Liver (tissue), 9 donors: Measurements from ENCODE around the gene AEBP1. TPM values are rescaled to one million over a fixed set of nuclear protein-coding genes. Genes with fewer than 3 reads are reported as not detected.

Source experiments
- DNase-seq: peaks from one replicate; pipeline ENCODE4 v3.0.0-alpha.2; 2017; ENCODE audit warnings: low spot score
- H3K27ac ChIP-seq, 2 donors: one replicate each; pipeline ENCODE4 v1.7.0; 2013; ENCODE audit warnings: inconsistent platforms in 2 of 2, low read length in 2 of 2, control low read depth in 1 of 2, low read depth in 1 of 2, mild to moderate bottlenecking in 1 of 2
- H3K27me3 ChIP-seq, 4 donors: one replicate each; pipeline versions ENCODE4 v1.6.1 to v1.7.0; 2013; ENCODE audit warnings: low read length in 3 of 4, inconsistent platforms in 1 of 4, mild to moderate bottlenecking in 1 of 4, moderate library complexity in 1 of 4; ENCODE audit not compliant: control insufficient read depth in 4 of 4, insufficient read depth in 4 of 4
- H3K36me3 ChIP-seq, 4 donors: one replicate each; pipeline versions ENCODE4 v1.6.1 to v1.7.0; 2013; ENCODE audit warnings: low read length in 3 of 4, mild to moderate bottlenecking in 3 of 4, low read depth in 1 of 4, moderate library complexity in 1 of 4; ENCODE audit not compliant: control insufficient read depth in 4 of 4, insufficient read depth in 3 of 4
- H3K4me1 ChIP-seq, 4 donors: one replicate each; pipeline versions ENCODE4 v1.6.1 to v1.7.0; 2013; ENCODE audit warnings: low read length in 3 of 4, mild to moderate bottlenecking in 3 of 4, moderate library complexity in 1 of 4; ENCODE audit not compliant: control insufficient read depth in 4 of 4, insufficient read depth in 4 of 4
- H3K4me3 ChIP-seq, 3 donors: one replicate each; pipeline versions ENCODE4 v1.6.1 to v1.7.0; 2013; ENCODE audit warnings: low read length in 3 of 3, control low read depth in 1 of 3, low read depth in 1 of 3, mild to moderate bottlenecking in 1 of 3
- H3K9ac ChIP-seq, 2 donors: one replicate each; pipeline ENCODE4 v1.7.0; 2013; ENCODE audit warnings: low read length in 2 of 2, mild to moderate bottlenecking in 2 of 2, moderate library complexity in 2 of 2, control low read depth in 1 of 2, low read depth in 1 of 2
- H3K9me3 ChIP-seq, 4 donors: one replicate each; pipeline versions ENCODE4 v1.6.1 to v1.7.0; 2013; ENCODE audit warnings: low read length in 3 of 4; ENCODE audit not compliant: control insufficient read depth in 4 of 4
- ATF3 ChIP-seq: IDR thresholded peaks from 2 replicates; pipeline ENCODE4 v1.6.1; 2016; ENCODE audit warnings: antibody characterized with exemption
- EGR1 ChIP-seq, 2 donors: IDR thresholded peaks; 2 replicates each; pipeline ENCODE4 v1.6.1; 2016 to 2018; ENCODE audit warnings: antibody characterized with exemption in 2 of 2, low read depth in 2 of 2
- FOXA1 ChIP-seq: IDR thresholded peaks from 2 replicates; pipeline ENCODE4 v1.6.1; 2016; ENCODE audit warnings: antibody characterized with exemption
- FOXA2 ChIP-seq: IDR thresholded peaks from 2 replicates; pipeline ENCODE4 v1.6.1; 2016; ENCODE audit warnings: antibody characterized with exemption
- GABPA ChIP-seq, 2 donors: IDR thresholded peaks in 1 of 2; conservative IDR thresholded peaks in 1 of 2; 2 replicates each; pipeline ENCODE4 v1.6.1; 2016; ENCODE audit warnings: antibody characterized with exemption in 2 of 2, mild to moderate bottlenecking in 1 of 2, moderate library complexity in 1 of 2
- HNF4A ChIP-seq, 2 donors: conservative IDR thresholded peaks; 2 replicates each; pipeline ENCODE4 v1.6.1; 2016; ENCODE audit warnings: antibody characterized with exemption in 2 of 2, mild to moderate bottlenecking in 2 of 2
- HNF4G ChIP-seq: IDR thresholded peaks from 2 replicates; pipeline ENCODE4 v1.6.1; 2016; ENCODE audit warnings: antibody characterized with exemption
- JUND ChIP-seq, 2 donors: IDR thresholded peaks; 2 replicates each; pipeline ENCODE4 v1.6.1; 2016; ENCODE audit warnings: antibody characterized with exemption in 2 of 2
- MAX ChIP-seq: IDR thresholded peaks from 2 replicates; pipeline ENCODE4 v1.6.1; 2016; ENCODE audit warnings: antibody characterized with exemption
- NR2F2 ChIP-seq: IDR thresholded peaks from 2 replicates; pipeline ENCODE4 v1.6.1; 2016; ENCODE audit warnings: antibody characterized with exemption
- RAD21 ChIP-seq, 2 donors: IDR thresholded peaks; 2 replicates each; pipeline ENCODE4 v1.6.1; 2016; ENCODE audit warnings: antibody characterized with exemption in 2 of 2, mild to moderate bottlenecking in 2 of 2
- RXRA ChIP-seq, 2 donors: IDR thresholded peaks; 2 replicates each; pipeline ENCODE4 v1.6.1; 2017 to 2018; ENCODE audit warnings: antibody characterized with exemption in 2 of 2, mild to moderate bottlenecking in 1 of 2
- SP1 ChIP-seq: IDR thresholded peaks from 2 replicates; pipeline ENCODE4 v1.6.1; 2018; ENCODE audit warnings: antibody characterized with exemption, mild to moderate bottlenecking
- TAF1 ChIP-seq: conservative IDR thresholded peaks from 2 replicates; pipeline ENCODE4 v1.6.1; 2016; ENCODE audit warnings: antibody characterized with exemption, mild to moderate bottlenecking
- YY1 ChIP-seq: IDR thresholded peaks from 2 replicates; pipeline ENCODE4 v1.6.1; 2016; ENCODE audit warnings: antibody characterized with exemption, mild to moderate bottlenecking
- ZBTB33 ChIP-seq: IDR thresholded peaks from 2 replicates; pipeline ENCODE4 v1.6.1; 2016; ENCODE audit warnings: antibody characterized with exemption
- WGBS: extraction: QIAGEN DNeasy Blood & Tissue Kit; methylation state at CpG from one replicate; pipeline ENCODE4 v1.1.7; 2013; 5-methylcytosine and 5-hydroxymethylcytosine counted together
- polyA plus RNA-seq, 2 donors: library from polyadenylated mRNA; stranded (reverse) in 1 of 2; unstranded in 1 of 2; fragments of 200-250 nt in 1 of 2; fragments of >200 nt in 1 of 2; fragmentation: Nextera tagmentation in 1 of 2; extraction: Ambion mirVana in 1 of 2; gene quantifications; one replicate each; pipeline versions ENCODE4 v1.2.1 to v1.2.3, GENCODE V29; 2013 to 2015
- total RNA-seq, 2 donors: library from RNA; depleted of rRNA; stranded (reverse); fragments of >200 nt; gene quantifications; one replicate each; pipeline ENCODE4 v1.2.3, GENCODE V29; 2014
- TF ChIP-seq, protein P1 (sequence below): IDR thresholded peaks from 2 replicates; pipeline ENCODE4 v1.6.1; 2016; ENCODE audit warnings: antibody characterized with exemption, mild to moderate bottlenecking
- TF ChIP-seq, protein P2 (sequence below): fragments of 150-350 bp; IDR thresholded peaks from 2 replicates; pipeline ENCODE4 v1.5.1; 2017; ENCODE audit warnings: improper control_type of control experiment, low read depth, low read length; ENCODE audit not compliant: missing input control
- donor health status: healthy.
- donor health status: healthy.
- donor health status: healthy.
- donor health status: healthy.
- donor health status: healthy.

Gene AEBP1
- total and polyA plus RNA-seq, 4 donors: 3.4 to 13.3 (median 7.7) TPM

- TF ChIP-seq TAF1: no peak
- TF ChIP-seq HNF4G: no peak
- TF ChIP-seq ATF3: no peak
- no peak for TF ChIP-seq RAD21 (IDR thresholded peaks at IDR 0.05)
- no peak for TF ChIP-seq HNF4A (conservative IDR thresholded peaks at IDR 0.05)
- TF ChIP-seq GABPA (IDR thresholded peaks at IDR 0.05 in 1 of 2, conservative IDR thresholded peaks at IDR 0.05 in 1 of 2): no peak
- no peak for TF ChIP-seq ZBTB33
- no peak for TF ChIP-seq EGR1 (IDR thresholded peaks at IDR 0.05; ENCODE audit: low read depth in 2 of 2)
- no peak for TF ChIP-seq RXRA (IDR thresholded peaks at IDR 0.05)
- TF ChIP-seq JUND (IDR thresholded peaks at IDR 0.05): no peak
- no peak for TF ChIP-seq SP1
- no peaks in the 10 kb centered on the region for H3K36me3 ChIP-seq
- H3K27me3 ChIP-seq: no peaks in the 10 kb centered on the region
- H3K4me3 ChIP-seq: no peak overlapping the region
- H3K4me1 ChIP-seq: peaks cover 0 to 7% (median 4%) of the 10 kb centered on the region in 4 donors
- H3K27ac ChIP-seq: no peak overlapping the region
- H3K9ac ChIP-seq: no peak overlapping the region
- H3K9me3 ChIP-seq: no peaks in the 10 kb centered on the region
- WGBS: 91% methylated on average over 21 of the region's 21 CpGs
- DNase-seq: no peak
Measured at GRCh38 chr7:44107961-44108767, 4.0 kb downstream of the AEBP1 start.

- H3K27ac ChIP-seq: no peak overlapping the region
- no peak overlapping the region for H3K9ac ChIP-seq
- H3K4me1 ChIP-seq: peaks cover 0 to 7% (median 4%) of the 10 kb centered on the region in 4 donors
- no peaks in the 10 kb centered on the region for H3K36me3 ChIP-seq
- no peaks in the 10 kb centered on the region for H3K27me3 ChIP-seq
- no peak overlapping the region for H3K4me3 ChIP-seq
- H3K9me3 ChIP-seq: no peaks in the 10 kb centered on the region
- DNase-seq: no peak
- TF ChIP-seq HNF4A (conservative IDR thresholded peaks at IDR 0.05) (no peak), ZBTB33 (no peak), GABPA (IDR thresholded peaks at IDR 0.05 in 1 of 2, conservative IDR thresholded peaks at IDR 0.05 in 1 of 2) (no peak), EGR1 (IDR thresholded peaks at IDR 0.05; ENCODE audit: low read depth in 2 of 2) (no peak), MAX (no peak), YY1 (no peak), JUND (IDR thresholded peaks at IDR 0.05) (no peak), NR2F2 (no peak), FOXA1 (no peak), RAD21 (IDR thresholded peaks at IDR 0.05) (no peak), RXRA (IDR thresholded peaks at IDR 0.05) (no peak), FOXA2 (no peak)
- TF ChIP-seq, protein P1, sequence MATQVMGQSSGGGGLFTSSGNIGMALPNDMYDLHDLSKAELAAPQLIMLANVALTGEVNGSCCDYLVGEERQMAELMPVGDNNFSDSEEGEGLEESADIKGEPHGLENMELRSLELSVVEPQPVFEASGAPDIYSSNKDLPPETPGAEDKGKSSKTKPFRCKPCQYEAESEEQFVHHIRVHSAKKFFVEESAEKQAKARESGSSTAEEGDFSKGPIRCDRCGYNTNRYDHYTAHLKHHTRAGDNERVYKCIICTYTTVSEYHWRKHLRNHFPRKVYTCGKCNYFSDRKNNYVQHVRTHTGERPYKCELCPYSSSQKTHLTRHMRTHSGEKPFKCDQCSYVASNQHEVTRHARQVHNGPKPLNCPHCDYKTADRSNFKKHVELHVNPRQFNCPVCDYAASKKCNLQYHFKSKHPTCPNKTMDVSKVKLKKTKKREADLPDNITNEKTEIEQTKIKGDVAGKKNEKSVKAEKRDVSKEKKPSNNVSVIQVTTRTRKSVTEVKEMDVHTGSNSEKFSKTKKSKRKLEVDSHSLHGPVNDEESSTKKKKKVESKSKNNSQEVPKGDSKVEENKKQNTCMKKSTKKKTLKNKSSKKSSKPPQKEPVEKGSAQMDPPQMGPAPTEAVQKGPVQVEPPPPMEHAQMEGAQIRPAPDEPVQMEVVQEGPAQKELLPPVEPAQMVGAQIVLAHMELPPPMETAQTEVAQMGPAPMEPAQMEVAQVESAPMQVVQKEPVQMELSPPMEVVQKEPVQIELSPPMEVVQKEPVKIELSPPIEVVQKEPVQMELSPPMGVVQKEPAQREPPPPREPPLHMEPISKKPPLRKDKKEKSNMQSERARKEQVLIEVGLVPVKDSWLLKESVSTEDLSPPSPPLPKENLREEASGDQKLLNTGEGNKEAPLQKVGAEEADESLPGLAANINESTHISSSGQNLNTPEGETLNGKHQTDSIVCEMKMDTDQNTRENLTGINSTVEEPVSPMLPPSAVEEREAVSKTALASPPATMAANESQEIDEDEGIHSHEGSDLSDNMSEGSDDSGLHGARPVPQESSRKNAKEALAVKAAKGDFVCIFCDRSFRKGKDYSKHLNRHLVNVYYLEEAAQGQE: no peak
- TF ChIP-seq, protein P2, sequence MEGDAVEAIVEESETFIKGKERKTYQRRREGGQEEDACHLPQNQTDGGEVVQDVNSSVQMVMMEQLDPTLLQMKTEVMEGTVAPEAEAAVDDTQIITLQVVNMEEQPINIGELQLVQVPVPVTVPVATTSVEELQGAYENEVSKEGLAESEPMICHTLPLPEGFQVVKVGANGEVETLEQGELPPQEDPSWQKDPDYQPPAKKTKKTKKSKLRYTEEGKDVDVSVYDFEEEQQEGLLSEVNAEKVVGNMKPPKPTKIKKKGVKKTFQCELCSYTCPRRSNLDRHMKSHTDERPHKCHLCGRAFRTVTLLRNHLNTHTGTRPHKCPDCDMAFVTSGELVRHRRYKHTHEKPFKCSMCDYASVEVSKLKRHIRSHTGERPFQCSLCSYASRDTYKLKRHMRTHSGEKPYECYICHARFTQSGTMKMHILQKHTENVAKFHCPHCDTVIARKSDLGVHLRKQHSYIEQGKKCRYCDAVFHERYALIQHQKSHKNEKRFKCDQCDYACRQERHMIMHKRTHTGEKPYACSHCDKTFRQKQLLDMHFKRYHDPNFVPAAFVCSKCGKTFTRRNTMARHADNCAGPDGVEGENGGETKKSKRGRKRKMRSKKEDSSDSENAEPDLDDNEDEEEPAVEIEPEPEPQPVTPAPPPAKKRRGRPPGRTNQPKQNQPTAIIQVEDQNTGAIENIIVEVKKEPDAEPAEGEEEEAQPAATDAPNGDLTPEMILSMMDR: no peak
- WGBS: 90% methylated on average over 21 of the region's 21 CpGs
Measured at GRCh38 chr7:44108768-44109750, 4.9 kb downstream of the AEBP1 start.
